ENCODE measurements around the gene TOM1.

TOM1 gene

GRCh38 chr22:35307892-35308291 lies 8.2 kb downstream of the TOM1 start:
- no peak for DNase-seq

GRCh38 chr22:35308480-35309021 lies 8.9 kb downstream of the TOM1 start:
- no peak for DNase-seq

- no peak for DNase-seq
Measured at GRCh38 chr22:35310556-35311550, 11.2 kb downstream of the TOM1 start.

GRCh38 chr22:35311551-35311999 lies 11.9 kb downstream of the TOM1 start:
- DNase-seq: no peak

DNA sequence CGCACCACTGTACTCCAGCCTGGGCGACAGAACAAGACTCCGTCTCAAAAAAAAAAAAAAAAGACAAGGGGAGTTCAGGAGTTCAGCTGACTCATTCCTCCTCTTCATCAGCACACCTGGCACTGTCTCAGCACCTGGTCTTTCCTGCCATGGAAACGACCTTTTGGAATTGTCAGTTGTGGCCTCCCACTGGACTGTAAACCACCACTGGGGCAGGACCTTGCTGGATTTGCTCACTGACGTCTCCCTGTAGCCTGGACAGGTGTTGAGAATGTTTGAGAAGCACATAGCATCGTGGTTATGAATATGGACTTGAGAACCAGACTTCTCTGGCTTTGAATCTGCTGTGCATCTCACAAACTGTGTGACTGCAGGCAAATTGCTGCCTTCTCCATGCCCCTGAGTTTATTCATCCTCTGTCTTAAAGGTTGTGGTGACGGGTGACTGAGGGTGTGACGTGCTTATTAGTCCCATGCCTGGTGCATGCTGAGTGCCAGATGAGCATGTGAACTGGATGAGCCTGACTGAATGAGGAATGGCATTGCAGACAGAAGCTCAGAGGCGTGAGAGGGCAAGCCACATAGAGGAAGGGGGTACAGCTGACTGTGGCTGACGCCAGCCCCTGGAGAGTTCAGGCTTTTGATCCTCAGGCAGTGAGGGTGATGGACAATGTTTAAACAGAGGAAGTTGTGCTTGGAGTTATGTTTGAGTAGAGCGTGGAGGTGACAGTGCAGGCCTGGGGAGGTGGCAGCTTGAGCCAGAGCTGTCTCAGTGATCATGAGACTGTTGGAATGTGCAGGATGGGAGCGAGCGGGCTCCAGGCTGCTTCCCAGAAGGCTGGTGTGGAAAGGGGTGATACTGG lies 12.7 kb downstream of the TOM1 start:
- DNase-seq: no peak

DNA sequence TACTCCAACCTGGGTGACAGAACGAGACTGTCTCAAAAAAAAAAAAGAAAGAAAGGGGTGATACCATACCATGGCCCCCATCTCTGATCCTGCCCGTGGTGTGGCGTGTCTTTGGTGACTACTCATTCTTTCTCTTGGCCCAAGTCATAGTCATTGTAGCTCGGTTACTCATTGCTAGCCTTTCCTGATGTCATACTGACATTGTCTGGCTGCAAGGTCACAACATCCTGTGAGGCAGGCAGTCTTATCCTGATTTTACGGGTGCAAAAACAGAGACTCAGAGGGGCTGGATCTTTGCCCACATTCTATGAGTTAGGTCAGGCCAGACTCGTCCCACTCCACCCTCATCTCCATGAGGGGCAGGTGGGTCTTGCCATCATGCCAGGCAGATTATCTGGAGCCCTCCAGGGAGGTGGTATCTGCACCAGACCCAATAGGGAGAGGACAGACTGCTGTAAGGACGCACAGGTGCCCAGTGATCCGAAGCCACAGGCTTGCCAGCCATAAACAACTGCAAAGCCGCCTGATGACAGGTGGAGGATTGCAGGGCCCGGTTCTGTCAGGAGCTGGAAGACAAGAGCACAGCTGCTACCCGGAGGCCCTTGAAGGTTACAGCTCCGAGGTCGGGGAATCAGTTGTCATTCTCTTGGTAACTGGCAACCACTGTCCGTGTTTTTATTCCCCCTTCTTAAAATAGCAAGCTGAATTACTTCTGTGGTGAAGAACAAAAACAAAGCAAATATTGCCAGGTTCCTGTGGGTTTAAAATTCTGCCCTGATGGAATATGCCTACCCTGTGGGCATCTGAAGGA lies 13.8 kb downstream of the TOM1 start:
- DNase-seq: no peak

DNA sequence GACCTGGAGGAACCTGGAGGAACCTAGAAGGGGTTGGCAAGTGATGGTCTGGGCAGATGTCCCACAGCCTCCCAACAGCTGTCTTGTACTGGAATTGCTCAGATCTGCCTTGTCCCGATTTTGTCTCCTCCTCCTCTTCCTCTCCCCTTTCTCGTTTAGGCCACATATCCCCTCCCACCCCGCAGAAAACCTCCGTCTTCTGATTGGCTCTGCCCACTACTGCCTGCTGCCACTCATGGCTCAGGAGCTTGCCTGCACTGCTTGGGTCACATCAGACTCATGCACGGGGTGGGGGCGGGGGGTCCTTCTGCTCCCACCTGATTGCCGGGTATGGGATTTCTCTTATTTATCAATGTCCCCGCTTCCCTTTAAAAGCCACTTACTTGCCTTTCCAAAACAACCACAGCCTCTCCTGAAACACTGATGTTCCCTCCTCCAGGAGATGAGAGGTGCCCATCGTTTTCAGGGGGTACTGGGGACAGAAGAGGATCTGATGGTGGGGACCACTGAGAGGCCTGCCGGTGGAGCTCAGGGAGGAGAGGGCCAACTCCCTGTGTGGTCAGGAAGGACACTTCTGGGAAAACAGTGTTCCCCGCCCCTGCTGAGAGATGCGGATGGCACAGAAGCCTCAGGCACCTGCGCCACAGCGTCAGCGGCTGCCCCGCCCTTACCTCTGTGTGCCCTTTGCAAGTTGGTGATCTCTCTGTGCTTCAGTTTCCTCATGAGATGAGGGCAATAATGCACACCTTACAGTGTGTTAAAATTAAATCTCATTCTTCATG lies 14.7 kb downstream of the TOM1 start:
- no peak for DNase-seq

GRCh38 chr22:35315141-35315854 lies 15.6 kb downstream of the TOM1 start:
- DNase-seq: no peak

GRCh38 chr22:35315855-35316745 lies 16.4 kb downstream of the TOM1 start:
- no peak for DNase-seq

DNA sequence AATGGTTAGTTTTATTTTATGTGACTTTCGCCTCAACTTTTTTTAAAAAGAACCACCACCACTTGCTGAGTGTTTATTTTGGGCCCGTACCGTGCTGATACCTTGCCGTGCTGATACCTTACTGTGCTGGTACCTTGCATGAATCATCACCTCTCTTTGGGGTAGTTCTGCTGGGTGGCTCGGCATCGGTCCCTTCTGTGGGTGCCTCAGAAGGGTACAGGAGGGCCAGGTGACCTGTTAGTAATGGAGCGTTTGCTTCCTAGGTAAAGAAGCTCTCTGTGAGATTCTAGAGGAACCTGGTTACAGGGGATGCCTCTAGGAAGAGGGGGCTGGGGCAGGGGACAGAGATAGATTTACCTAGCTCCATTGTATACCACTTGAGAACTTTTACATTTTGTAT lies 17.1 kb downstream of the TOM1 start:
- DNase-seq: no peak

DNA sequence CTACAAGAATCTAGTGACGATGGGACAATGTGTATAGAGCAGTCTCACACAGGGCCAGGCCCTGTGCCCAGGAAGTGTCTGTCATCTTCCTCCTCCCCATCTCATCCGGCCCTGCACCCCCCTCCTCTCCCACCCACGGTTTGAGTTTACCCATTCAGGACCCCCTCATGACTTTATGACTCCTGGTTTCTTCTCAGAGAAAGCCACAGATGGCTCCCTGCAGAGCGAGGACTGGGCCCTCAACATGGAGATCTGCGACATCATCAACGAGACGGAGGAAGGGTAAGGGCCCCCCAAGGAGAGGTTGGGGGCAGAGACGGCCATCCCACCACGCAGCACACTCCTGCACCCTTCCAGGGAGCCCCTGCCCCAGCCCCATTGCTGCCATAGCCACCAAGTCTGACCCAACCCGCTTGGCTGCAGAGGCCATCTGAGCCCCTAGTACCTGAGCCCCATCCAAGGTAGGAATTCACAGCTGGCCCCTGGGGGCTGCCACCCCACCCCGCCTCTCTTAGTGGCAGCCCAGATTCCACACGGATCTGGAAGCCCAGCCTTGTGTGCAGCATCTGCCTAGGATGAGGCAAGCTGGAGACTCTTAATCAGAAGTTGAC lies 18.1 kb downstream of the TOM1 start:
- DNase-seq: no peak

DNA sequence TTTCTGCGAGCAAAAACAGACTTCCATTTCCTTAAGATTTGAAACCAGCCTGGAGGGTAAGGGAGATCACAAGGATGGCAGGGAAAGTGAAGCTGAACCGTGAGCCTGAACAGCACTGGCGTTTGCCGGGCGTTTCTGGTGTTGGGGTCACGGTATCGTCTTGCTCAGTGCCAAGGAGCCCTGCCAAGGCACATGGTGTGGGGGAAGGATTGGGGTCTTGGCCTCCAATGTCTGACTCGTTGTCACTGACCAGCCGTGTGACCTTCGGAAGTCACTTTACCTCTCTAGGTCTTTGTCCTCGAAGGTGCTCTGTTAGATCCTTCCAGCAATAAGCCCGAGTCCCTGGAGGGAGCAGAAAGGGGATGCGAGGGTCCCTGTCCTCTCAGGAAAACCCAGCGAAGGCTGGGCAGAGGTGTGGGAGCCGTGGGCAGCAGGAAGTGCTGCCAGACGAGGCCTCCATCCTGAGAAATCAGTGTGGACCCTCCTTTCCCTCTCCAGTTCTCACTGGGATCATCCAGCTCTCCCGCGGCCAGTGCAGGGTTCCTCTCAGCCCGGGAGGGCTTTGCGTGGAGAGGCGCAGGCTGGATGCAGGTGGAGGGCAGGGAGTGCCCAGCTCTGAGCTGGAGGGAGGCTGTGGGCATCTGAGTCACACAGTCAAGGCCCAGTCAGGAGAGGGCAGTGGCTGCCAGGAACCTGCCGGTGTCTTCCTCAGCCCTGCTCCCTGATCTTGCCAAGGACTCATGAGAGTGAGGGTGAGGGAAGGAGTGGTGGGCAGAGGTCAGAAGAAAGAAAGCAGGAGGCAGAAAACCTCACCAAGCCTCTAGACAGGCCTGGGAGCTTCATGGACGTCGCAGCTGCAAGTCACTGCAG lies 18.9 kb downstream of the TOM1 start:
- DNase-seq: no peak

- no peak for DNase-seq
Measured at GRCh38 chr22:35319244-35319985, 19.7 kb downstream of the TOM1 start.

GRCh38 chr22:35322126-35322525 lies 22.4 kb downstream of the TOM1 start:
- no peak for DNase-seq

DNA sequence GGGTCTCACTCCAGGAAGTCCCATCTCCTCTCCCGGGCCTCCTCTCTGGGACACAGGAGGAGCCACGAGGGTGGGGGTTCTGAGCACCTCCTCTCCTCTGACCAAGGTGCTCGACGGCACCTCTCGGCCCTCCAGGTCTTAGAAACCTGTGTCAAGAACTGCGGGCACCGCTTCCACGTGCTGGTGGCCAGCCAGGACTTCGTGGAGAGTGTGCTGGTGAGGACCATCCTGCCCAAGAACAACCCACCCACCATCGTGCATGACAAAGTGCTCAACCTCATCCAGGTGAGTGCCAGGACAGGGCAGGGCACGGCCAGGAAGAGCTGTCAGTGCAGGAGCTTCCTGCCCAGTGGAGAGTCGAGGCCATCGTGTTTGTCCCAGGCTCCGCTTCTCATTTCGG lies 23.2 kb downstream of the TOM1 start:
- no peak for DNase-seq

- DNase-seq: no peak
Measured at GRCh38 chr22:35323305-35323704, 23.6 kb downstream of the TOM1 start.

GRCh38 chr22:35324067-35324466 lies 24.4 kb downstream of the TOM1 start:
- no peak for DNase-seq

DNA sequence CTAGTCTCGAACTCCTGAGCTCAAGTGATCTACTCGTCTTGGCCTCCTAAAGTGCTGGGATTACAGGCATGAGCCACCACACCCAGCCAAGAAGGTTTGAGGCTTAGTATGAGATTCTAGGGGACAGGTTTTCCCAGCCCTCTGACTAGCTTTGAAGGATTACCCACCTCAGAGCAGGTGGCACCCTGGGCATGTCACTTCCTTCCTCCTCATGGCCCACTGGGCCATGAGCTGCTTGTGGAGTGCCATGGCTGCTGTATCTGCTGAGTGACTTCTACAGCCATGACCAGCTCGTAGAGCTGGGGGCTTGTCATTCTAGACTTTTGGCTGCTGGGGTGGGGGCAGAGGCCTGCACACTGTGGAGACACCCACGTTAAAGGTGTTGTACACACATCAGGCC lies 25.1 kb downstream of the TOM1 start:
- DNase-seq: no peak

Measured in effector CD4-positive, alpha-beta T cell (primary cell).